ENCODE measurements around the gene TULP1.
"Not testable (repeated sequence)": the region's sequence is repeated elsewhere in the genome, so short reads cannot be mapped to it uniquely, and the experiment has no call there.

The TULP1 gene

DNA sequence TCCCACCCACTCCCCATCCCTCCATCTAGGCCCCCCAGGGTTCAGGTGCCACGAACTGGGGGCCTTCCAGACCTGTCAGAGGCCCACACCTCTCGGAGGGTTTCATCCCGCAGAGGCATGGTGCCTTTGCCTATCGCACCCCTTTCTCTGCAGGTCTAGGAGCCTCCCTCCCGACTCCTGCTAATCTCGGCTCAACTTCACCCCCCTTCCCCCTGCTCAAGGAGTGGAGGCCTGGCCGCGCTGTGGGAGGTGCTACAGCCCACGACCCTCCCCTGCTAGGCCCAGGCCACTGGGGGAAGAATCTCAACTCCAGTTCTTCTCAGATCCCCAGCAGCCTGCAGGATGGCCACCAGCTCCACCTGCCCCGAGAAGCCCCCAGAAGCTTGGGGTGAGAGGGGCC is at the start of gene TULP1:
TULP1 (minus strand) TSS at position 157 of the 400 bp plus-strand sequence; CDS start at position 119, 38 bp downstream.
- intact Hi-C loops (cut with DNase I): no loop called here
- DNase-seq: no peak

DNA sequence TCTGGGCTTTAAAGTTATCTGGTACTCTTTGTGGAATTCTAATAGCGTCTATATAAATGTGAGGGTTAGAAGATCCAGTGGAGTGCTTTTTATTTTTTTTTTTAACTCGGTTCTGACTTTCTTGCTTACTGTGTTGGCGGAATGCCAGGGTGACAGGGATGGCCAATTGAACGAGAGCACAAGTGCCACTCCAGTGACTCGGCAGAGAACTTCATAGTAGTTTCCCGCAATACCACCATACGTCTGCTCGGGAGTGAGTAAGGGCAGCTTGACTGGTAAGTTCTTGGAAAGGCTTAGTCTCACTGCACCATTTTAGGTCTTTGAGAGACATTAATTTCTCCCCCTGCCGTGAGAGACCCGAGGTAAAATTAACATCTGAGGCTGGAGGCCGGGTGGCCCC is 49.4 kb upstream of the TULP1 start:
- intact Hi-C loops (cut with DNase I): no loop called here
- peak in 1 of 42 donors; percentile 5 for DNase-seq

DNA sequence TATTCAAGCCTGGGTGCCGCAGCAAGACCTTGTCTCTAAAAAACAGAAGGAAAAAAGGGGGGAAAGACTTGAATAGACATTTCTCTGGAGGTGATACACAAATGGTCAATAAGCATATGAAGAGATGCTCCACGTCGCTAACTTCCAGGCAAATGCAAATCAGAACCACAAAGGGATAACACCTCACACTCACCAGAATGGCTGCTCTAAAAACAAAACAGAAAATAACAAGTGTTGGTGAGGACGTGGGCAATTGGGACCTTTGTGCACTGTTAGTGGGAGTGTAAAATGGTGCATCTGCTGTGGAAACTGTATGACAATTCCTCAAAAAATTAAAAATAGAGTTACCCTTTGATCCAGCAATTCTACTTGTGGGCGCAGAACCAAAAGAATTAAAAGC is 48.4 kb upstream of the TULP1 start:
- intact Hi-C loops (cut with DNase I): no loop called here
- DNase-seq: no peak

DNA sequence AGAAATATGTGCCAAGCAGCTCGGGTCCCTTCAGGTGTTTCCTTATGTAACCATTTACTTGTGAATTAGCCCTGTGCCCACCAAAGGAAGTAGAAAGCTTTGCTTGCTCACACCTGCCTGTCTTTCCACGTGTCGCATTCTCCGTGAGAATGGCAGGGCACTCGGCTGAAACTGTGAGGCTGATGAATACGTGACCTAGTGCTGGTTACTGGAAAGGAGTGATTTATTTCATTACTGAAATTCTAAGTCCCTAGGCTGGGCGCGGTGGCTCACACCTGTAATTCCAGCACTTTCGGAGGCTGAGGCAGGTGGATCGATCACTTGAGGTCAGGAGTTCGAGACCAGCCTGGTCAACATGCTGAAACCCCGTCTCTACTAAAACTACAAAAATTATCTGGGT is 45.9 kb upstream of the TULP1 start:
- intact Hi-C loops (cut with DNase I): no loop called here
- no peak for DNase-seq

- intact Hi-C loops (cut with DNase I): no loop called here
- DNase-seq: peak in 19 of 42 donors; percentile 4 to 43 (median 16)
Measured at GRCh38 chr6:35557239-35557638, 44.5 kb upstream of the TULP1 start.

GRCh38 chr6:35554811-35555210 is 42.1 kb upstream of the TULP1 start:
- intact Hi-C loops (cut with DNase I): no loop called here
- no peak for DNase-seq

DNA sequence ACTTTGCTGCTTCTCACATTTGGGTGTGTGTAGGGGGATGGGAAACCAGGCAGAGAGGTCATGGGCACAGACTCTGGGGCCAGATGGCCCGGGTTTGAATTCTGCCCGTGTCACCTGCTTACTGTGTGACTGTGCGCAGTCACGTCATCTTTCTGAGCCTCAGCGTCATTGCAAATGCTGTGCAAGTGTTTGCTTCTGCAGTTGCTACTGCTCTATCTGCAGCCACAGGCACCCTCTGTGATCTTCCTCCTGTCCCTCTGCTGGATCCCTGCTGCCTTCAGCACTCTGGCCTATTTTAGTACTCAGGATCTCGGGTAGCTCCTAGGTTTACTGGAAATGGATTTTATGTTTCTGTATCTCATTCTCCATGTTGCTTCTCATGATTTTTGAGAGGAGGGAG is 40.6 kb upstream of the TULP1 start:
- DNase-seq: no peak
- intact Hi-C loops (cut with DNase I): no loop called here

DNA sequence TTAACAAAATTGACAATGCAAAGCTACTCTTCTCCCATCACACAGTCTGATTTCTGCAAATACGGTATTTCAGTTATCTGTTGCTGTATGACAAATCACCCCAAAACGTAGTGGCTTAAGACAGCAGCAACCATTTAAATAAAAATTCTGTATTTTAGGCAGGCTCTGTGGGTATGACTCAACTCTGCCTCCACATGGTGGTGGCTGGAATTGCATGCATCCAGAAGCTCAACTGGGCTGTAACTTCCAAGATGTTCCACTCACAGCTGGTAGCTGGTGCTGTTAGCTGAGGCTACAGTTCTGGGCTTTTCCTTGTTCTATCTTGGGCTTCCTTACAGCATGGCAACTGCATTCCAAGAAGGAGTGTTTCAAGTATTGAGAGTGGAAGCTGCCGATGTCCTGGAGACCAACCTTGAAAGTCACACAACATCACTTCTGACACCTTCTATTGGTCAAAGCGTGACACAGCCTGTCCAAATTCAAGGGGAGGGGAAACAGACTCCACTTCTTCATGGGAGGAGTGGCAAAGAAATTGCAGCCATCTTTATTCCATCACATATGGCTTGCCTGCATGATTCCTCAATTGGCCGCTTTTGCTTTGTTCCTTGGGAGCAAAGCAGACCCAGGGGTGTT is 39.7 kb upstream of the TULP1 start:
- intact Hi-C loops (cut with DNase I): no loop called here
- no peak for DNase-seq

DNA sequence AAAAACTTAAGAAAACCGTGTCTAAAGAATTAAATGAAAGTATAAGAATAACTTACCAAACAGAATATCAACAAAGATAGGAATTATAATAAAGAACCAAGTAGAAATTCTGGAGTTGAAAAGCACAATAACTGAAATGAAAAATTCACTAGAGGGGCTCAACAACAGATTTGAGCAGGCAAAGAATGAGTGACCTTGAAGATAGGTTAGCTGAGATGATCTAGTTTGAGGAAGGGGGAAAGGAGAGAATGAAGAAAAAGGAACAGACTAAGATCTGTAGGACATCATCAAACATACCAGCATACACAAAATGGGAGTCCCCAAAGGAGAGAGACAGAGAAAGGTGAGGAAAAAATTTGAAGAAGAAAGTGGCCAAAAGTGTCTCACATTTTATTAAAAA is 37.7 kb upstream of the TULP1 start:
- no peak for DNase-seq
- intact Hi-C loops (cut with DNase I): no loop called here

DNA sequence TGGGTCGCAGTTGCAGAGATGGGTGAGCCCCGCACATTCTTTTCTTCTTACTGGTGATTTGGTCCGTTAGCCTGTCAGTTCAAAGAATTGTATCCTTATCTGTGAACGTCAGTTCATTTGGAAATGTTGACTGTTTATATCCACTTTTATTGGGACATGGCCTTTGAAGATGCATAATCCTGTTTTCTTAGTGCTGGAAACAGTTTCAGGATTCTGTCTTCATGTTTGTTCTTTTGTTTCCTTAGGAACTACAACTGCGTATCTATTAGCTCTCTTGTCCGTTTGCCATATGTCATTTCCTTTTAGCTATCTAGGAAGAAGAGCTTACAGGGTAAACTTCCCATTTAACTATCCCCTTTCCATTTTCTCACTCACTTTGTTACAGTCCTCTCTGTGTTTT is 35.0 kb upstream of the TULP1 start:
- intact Hi-C loops (cut with DNase I): no loop called here
- no peak for DNase-seq

GRCh38 chr6:35544769-35545361 is 32.2 kb upstream of the TULP1 start:
- no peak for DNase-seq
- intact Hi-C loops (cut with DNase I): no loop called here

- no peak for DNase-seq
- intact Hi-C loops (cut with DNase I): no loop called here
Measured at GRCh38 chr6:35543459-35544193, 30.9 kb upstream of the TULP1 start.

DNA sequence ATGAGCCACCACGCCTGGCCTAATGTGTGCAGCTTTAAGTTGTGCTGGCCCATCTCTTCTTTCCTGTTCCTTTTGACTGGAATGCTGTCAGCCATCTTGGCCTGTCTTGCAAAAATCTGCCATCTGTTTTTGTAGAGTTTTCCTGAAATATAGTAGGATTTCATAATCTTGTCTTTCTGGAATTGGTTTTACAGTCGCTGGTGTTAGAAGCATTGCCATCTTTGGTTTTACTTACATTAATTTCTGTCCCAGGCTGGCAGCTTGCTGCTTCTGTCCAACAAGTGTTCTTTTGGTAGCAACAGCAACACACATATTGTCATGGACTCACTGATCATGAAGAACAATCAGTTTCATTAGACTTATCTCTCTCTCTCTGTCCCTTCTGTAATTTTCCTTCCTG is 29.1 kb upstream of the TULP1 start:
- no peak for DNase-seq
- intact Hi-C loops (cut with DNase I): no loop called here

DNA sequence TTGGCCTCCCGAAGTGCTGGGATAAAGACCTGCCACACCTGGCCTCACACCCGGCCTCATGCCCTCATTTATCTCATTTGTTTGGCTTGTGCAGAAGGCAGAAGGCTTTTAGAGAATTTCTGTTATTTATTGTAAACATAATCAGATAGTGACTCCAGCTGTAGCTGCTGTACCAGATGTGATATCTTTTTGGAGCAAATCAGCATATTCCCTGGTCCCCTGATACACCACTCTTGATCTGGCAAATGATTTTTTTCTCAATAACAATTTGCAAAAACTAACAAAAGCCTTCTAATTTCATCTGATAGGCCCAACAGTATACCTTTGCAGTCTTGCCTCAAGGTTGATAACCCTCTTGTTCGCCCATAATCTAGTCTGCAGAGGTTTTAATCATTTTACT is 26.5 kb upstream of the TULP1 start:
- intact Hi-C loops (cut with DNase I): no loop called here
- no peak for DNase-seq

- intact Hi-C loops (cut with DNase I); DNase-seq: not testable (repeated sequence)
Measured at GRCh38 chr6:35535847-35536246, 23.2 kb upstream of the TULP1 start.

DNA sequence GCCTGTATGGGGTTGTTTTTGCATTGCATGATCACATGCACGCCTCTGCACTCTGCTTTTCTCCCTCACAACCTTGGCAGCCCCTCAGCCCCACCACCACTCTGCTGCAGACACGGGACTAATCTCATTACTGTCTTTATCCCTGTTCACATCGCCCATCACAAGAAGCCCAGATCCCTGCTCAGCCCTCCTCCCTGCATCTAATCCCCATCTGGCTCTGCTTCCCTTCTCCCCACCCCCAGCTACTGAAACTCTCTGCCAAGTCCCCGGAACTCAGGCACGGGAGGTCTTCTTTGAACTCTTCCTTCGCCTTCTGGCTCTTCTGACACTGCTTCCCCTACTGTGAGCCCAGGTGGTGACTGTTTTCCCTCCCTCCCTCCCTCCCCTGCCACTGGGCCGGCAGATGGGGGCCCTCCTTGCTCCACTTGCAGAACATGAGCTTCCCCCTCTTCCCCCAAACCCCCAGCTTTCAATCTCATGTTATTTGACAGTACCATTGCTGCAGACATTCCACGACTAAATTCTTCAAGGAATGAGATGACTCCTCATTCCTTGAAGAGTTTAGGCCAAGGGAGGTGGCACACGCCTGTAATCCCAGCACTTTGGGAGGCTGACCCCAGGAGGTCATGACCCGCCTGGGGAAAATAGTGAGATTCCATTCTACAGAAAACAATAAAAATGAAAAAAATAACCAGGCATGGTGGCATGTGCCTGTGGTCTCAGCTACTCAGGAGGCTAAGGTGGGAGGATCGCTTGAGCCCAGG is 21.9 kb upstream of the TULP1 start:
- DNase-seq: no peak
- intact Hi-C loops (cut with DNase I): no loop called here

DNA sequence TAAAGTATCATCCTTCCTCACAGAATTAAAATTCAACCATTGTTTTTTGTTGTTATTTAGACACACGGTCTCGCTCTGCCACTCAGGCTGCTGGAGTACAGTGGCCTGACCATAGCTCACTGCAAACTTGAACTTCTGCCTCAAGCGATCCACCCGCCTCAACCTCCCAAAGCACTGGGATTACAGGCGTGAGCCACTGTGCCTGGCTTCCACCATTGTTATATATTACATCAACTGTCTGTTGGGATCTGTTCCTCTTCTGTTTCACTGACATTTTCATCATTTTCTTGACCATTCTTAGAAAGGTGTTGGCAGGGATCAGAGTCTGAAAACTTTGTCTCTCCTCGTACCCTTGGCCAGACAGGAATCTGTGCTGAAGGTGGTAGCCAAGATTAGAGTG is 21.3 kb upstream of the TULP1 start:
- DNase-seq: no peak
- intact Hi-C loops (cut with DNase I): no loop called here

DNA sequence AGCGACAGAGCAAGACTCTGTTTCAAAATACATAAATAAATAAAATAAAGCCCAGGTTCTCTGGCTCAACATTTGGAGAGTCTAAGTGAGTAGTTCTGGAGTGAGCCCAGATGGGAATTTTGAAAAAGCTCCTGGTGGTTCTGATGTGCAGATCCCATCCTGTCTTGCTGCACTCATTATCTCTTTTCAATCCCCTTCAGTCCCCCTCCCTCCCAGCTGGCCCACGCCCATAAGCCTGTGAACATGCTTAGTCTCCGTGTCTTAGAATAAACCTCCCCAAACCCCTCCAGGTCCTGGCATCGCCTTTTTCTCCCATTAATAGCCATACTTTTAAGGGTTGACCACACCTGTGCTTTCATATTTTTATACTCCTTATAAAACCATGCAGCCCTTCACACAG is 19.4 kb upstream of the TULP1 start:
- intact Hi-C loops (cut with DNase I): no loop called here
- no peak for DNase-seq

- DNase-seq: no peak
- intact Hi-C loops (cut with DNase I): no loop called here
Measured at GRCh38 chr6:35524380-35525020, 11.8 kb upstream of the TULP1 start.

All from head of caudate nucleus (tissue), 42 donors.